H1 (cell line): ENCODE measurements around the gene PACSIN1. TPM values are rescaled to one million over a fixed set of nuclear protein-coding genes. Genes with fewer than 3 reads are reported as not detected.

Experiments used
- CTCF ChIA-PET: fragments of 300-600 bp; sonication (Branson Sonifier 250); formaldehyde crosslinking; loops from one replicate; lab custom pipeline; 2021; ENCODE audit not compliant: partially characterized antibody; lab: Charles Lee
- POLR2A ChIA-PET: fragments of 300-600 bp; sonication (Branson Sonifier 250); formaldehyde crosslinking; loops from one replicate; lab custom pipeline; 2021; ENCODE audit warnings: inconsistent platforms; ENCODE audit not compliant: partially characterized antibody; lab: Charles Lee
- DNase-seq, 2 experiments: peaks; one replicate each; pipeline versions ENCODE4 v3.0.0 to v3.0.0-alpha.2; 2010 to 2022; ENCODE audit warnings: low spot score in 2 of 2, low read depth in 1 of 2, mixed read lengths in 1 of 2
- FAIRE-seq: peaks from 2 replicates; lab custom pipeline; 2011; peaks lifted over from hg19 to GRCh38; lab: Jason Lieb, UNC
- H2AFZ ChIP-seq: 2 replicates; pipeline ENCODE4 v1.8.1; 2012; ENCODE audit warnings: low read length, inconsistent platforms
- H2AK5ac ChIP-seq: 2 replicates; pipeline ENCODE4 v1.6.1; 2013; ENCODE audit warnings: low read depth, low read length
- H2BK120ac ChIP-seq: replicated peaks from 2 replicates; pipeline ENCODE3; 2013; ENCODE audit warnings: low read depth, low read length, inconsistent platforms
- H2BK12ac ChIP-seq: 2 replicates; pipeline ENCODE4 v1.6.1; 2013; ENCODE audit warnings: low read depth, low read length
- H2BK15ac ChIP-seq: 2 replicates; pipeline ENCODE4 v1.6.1; 2013; ENCODE audit warnings: low read length
- H2BK20ac ChIP-seq: 2 replicates; pipeline ENCODE4 v1.6.1; 2013; ENCODE audit warnings: low read length
- H2BK5ac ChIP-seq: 2 replicates; pipeline ENCODE4 v1.6.1; 2013; ENCODE audit warnings: low read depth, low read length
- H3K14ac ChIP-seq: 2 replicates; pipeline ENCODE4 v1.6.1; 2013; ENCODE audit warnings: inconsistent platforms; ENCODE audit not compliant: insufficient read length
- H3K18ac ChIP-seq: 2 replicates; pipeline ENCODE4 v1.6.1; 2013; ENCODE audit warnings: low read length; ENCODE audit errors: extremely low read depth
- H3K23ac ChIP-seq: 2 replicates; pipeline ENCODE4 v1.6.1; 2013; ENCODE audit warnings: inconsistent platforms; ENCODE audit not compliant: insufficient read length
- H3K23me2 ChIP-seq: 2 replicates; pipeline ENCODE4 v1.6.1; 2013; ENCODE audit warnings: low read depth, low read length
- H3K27ac ChIP-seq: 2 replicates; pipeline ENCODE4 v1.6.1; 2011; ENCODE audit warnings: low read depth, low read length, inconsistent platforms
- H3K27me3 ChIP-seq, 4 experiments: replicated peaks in 1 of 4; 1 replicate in 1 of 4; 2 replicates in 3 of 4; pipeline versions ENCODE4 v1.6.1 to v1.8.1; 2011 to 2013; ENCODE audit warnings: low read length in 3 of 4, mild to moderate bottlenecking in 3 of 4, inconsistent platforms in 2 of 4, mixed read lengths in 2 of 4, moderate library complexity in 1 of 4; ENCODE audit not compliant: control insufficient read depth in 3 of 4, insufficient read depth in 3 of 4; ENCODE audit errors: extremely low read depth in 1 of 4
- H3K36me3 ChIP-seq, 4 experiments: 2 replicates each; pipeline versions ENCODE4 v1.6.1 to v1.8.1; 2011 to 2013; ENCODE audit warnings: mild to moderate bottlenecking in 4 of 4, low read length in 3 of 4, moderate library complexity in 2 of 4, control low read depth in 1 of 4, inconsistent platforms in 1 of 4; ENCODE audit not compliant: insufficient read depth in 4 of 4, control insufficient read depth in 2 of 4
- H3K4ac ChIP-seq: replicated peaks from 2 replicates; pipeline ENCODE3; 2013; ENCODE audit warnings: low read length, low read depth, mixed read lengths, inconsistent platforms; ENCODE audit not compliant: insufficient read length
- H3K4me1 ChIP-seq, 4 experiments: replicated peaks in 1 of 4; 1 replicate in 1 of 4; 2 replicates in 3 of 4; pipeline versions ENCODE4 v1.6.1 to v1.8.1; 2011 to 2013; ENCODE audit warnings: low read length in 3 of 4, inconsistent platforms in 2 of 4, mixed read lengths in 1 of 4; ENCODE audit not compliant: insufficient read depth in 4 of 4, control insufficient read depth in 3 of 4
- H3K4me2 ChIP-seq, 2 experiments: 2 replicates each; pipeline versions ENCODE4 v1.6.1 to v1.8.1; 2011 to 2013; ENCODE audit warnings: low read depth in 2 of 2, low read length in 2 of 2, control low read depth in 1 of 2, inconsistent platforms in 1 of 2, mild to moderate bottlenecking in 1 of 2; ENCODE audit not compliant: insufficient read depth in 1 of 2
- H3K4me3 ChIP-seq, 4 experiments: fragments of 200-600, 300-600 bp in 1 of 4; sonication (generic), shearing (Covaris generic), sonication (Bioruptor Twin) in 1 of 4; 2 replicates each; pipeline versions ENCODE4 v1.5.1 to v1.8.1; 2011 to 2016; ENCODE audit warnings: low read length in 4 of 4, low read depth in 3 of 4, control low read depth in 2 of 4, inconsistent platforms in 2 of 4, mild to moderate bottlenecking in 2 of 4, mixed read lengths in 1 of 4, moderate library complexity in 1 of 4; ENCODE audit not compliant: insufficient read depth in 2 of 4; ENCODE audit errors: extremely low read depth in 1 of 4
- H3K56ac ChIP-seq: replicated peaks from 2 replicates; pipeline ENCODE3; 2013; ENCODE audit warnings: low read depth, mild to moderate bottlenecking, mixed read lengths, low read length, inconsistent platforms; ENCODE audit not compliant: insufficient read length
- H3K79me1 ChIP-seq: 2 replicates; pipeline ENCODE4 v1.6.1; 2013; ENCODE audit warnings: low read depth, low read length, control low read depth
- H3K79me2 ChIP-seq, 2 experiments: 2 replicates each; pipeline versions ENCODE4 v1.6.1 to v1.8.1; 2012 to 2013; ENCODE audit warnings: low read length in 2 of 2, mild to moderate bottlenecking in 2 of 2, inconsistent platforms in 1 of 2; ENCODE audit not compliant: insufficient read depth in 2 of 2, control insufficient read depth in 1 of 2
- H3K9ac ChIP-seq, 4 experiments: replicated peaks in 1 of 4; 1 replicate in 1 of 4; 2 replicates in 3 of 4; pipeline versions ENCODE4 v1.6.1 to v1.8.1; 2011 to 2013; ENCODE audit warnings: low read depth in 3 of 4, low read length in 3 of 4, control low read depth in 2 of 4, mild to moderate bottlenecking in 2 of 4, moderate library complexity in 2 of 4, inconsistent platforms in 1 of 4; ENCODE audit errors: extremely low read depth in 1 of 4
- H3K9me3 ChIP-seq, 2 experiments: 2 replicates each; pipeline versions ENCODE4 v1.6.1 to v1.8.1; 2012 to 2013; ENCODE audit warnings: mild to moderate bottlenecking in 2 of 2, moderate library complexity in 2 of 2, control low read depth in 1 of 2, inconsistent platforms in 1 of 2, low read depth in 1 of 2, low read length in 1 of 2, mixed read lengths in 1 of 2; ENCODE audit not compliant: insufficient read depth in 2 of 2
- H4K20me1 ChIP-seq, 2 experiments: replicated peaks in 1 of 2; 2 replicates each; pipeline versions ENCODE3 to v1.8.1; 2011 to 2013; ENCODE audit warnings: inconsistent platforms in 2 of 2, low read length in 2 of 2, mild to moderate bottlenecking in 1 of 2; ENCODE audit not compliant: insufficient read depth in 2 of 2, control insufficient read depth in 1 of 2
- H4K5ac ChIP-seq: 2 replicates; pipeline ENCODE4 v1.6.1; 2013; ENCODE audit warnings: low read length, low read depth, mixed read lengths, inconsistent platforms; ENCODE audit not compliant: insufficient read length
- H4K8ac ChIP-seq: 2 replicates; pipeline ENCODE4 v1.8.0; 2013; ENCODE audit warnings: mild to moderate bottlenecking, moderate library complexity, low read length, inconsistent platforms; ENCODE audit not compliant: insufficient read depth; ENCODE audit errors: extremely low read depth
- H4K91ac ChIP-seq: replicated peaks from 2 replicates; pipeline ENCODE3; 2013; ENCODE audit warnings: low read length, mixed read lengths, inconsistent platforms; ENCODE audit not compliant: insufficient read length
- ASH2L ChIP-seq: fragments of 200-600, 300-600 bp; sonication (generic); IDR thresholded peaks from one replicate; pipeline ENCODE4 v1.7.1; 2017; ENCODE audit warnings: low read length
- CBX5 ChIP-seq: fragments of 300-800, 300-1000 bp; sonication (generic); IDR thresholded peaks from 2 replicates; pipeline ENCODE4 v1.7.1; 2016; ENCODE audit warnings: antibody characterized with exemption, low read length, low read depth
- CBX8 ChIP-seq: fragments of 300-800, 300-1000 bp; sonication (generic); IDR thresholded peaks from 2 replicates; pipeline ENCODE4 v1.7.1; 2016; ENCODE audit warnings: low read depth, low read length, borderline replicate concordance
- JUN ChIP-seq: IDR thresholded peaks from 2 replicates; pipeline ENCODE4 v1.6.1; 2011; ENCODE audit warnings: low read depth, mild to moderate bottlenecking, improper control_type of control experiment, low read length
- JUND ChIP-seq: IDR thresholded peaks from 2 replicates; pipeline ENCODE4 v1.6.1; 2011; ENCODE audit warnings: mild to moderate bottlenecking, improper control_type of control experiment, low read length
- KDM5A ChIP-seq: fragments of 200-600 bp; IDR thresholded peaks from 2 replicates; pipeline ENCODE4 v1.7.1; 2012; ENCODE audit warnings: mild to moderate bottlenecking, low read length, inconsistent platforms, mixed read lengths
- TAF7 ChIP-seq: optimal IDR thresholded peaks from 2 replicates; pipeline ENCODE3; 2011; ENCODE audit warnings: low read depth, mild to moderate bottlenecking, inconsistent platforms, low read length, moderate library complexity, borderline replicate concordance
- YY1 ChIP-seq: IDR thresholded peaks from 2 replicates; pipeline ENCODE4 v1.6.1; 2011; ENCODE audit warnings: low read depth, mild to moderate bottlenecking, low read length
- WGBS, 2 experiments: shearing (Covaris generic) in 1 of 2; methylation state at CpG; one replicate each; pipeline versions ENCODE4 v1.1.6 to v1.1.7; 2013 to 2015; ENCODE audit warnings: low lambda C conversion rate in 2 of 2, mixed read lengths in 2 of 2, inconsistent platforms in 1 of 2, low coverage in 1 of 2, missing lambda C conversion rate in 1 of 2; ENCODE audit not compliant: insufficient replicate concordance in 2 of 2, insufficient coverage in 1 of 2, insufficient read length in 1 of 2; ENCODE audit errors: extremely low coverage in 1 of 2, missing lambda C conversion rate in 1 of 2; 5-methylcytosine and 5-hydroxymethylcytosine counted together
- polyA plus RNA-seq, 7 experiments: library from polyadenylated mRNA; depleted of rRNA in 3 of 7; stranded (reverse) in 5 of 7; unstranded in 2 of 7; fragments of >200 nt in 5 of 7; fragments of 200-250 nt in 2 of 7; gene quantifications; 1 replicate in 5 of 7; 2 replicates in 1 of 7; 4 replicates in 1 of 7; pipeline versions ENCODE4 v1.2.1 to v1.2.3, GENCODE V29; 2011 to 2013; ENCODE audit warnings: missing spikeins in 2 of 7, mixed read lengths in 2 of 7
- total RNA-seq: library from RNA; stranded (reverse); fragmentation: NEBNext Ultra II Directional; extraction: Animal tissue kit (Norgen Biotek cat#: 25700); gene quantifications from 2 replicates; pipeline ENCODE4 v1.2.1, GENCODE V29; 2021

PACSIN1 gene
- total and polyA plus RNA-seq, 2 of the 8 experiments (the other 6 are each of a cell fraction or from before 2014, with no cell fraction given) = 5.9 to 11.1 TPM

- Histone ChIP-seq H3K27ac (no peak overlapping the region), H3K56ac (no peak overlapping the region), H4K20me1 (peaks cover 0 to 1% of the 10 kb centered on the region in 2 experiments), H2BK120ac (no peak overlapping the region), H3K23ac (no peak overlapping the region), H2BK15ac (no peak overlapping the region), H3K36me3 (no peaks in the 10 kb centered on the region), H2BK12ac (no peak overlapping the region), H3K14ac (no peak overlapping the region), H3K4me2 (no peak overlapping the region), H2AK5ac (no peak overlapping the region), H3K27me3 (no peaks in the 10 kb centered on the region), H2AFZ (no peak overlapping the region), H4K8ac (no peak overlapping the region; the same call in 1 of the 2 replicates), H3K18ac (no peak overlapping the region), H3K4me1 (peaks cover 0 to 4% (median 0%) of the 10 kb centered on the region in 4 experiments; a peak in 1 of 7 replicates), H3K4ac (no peak overlapping the region), H4K91ac (no peak overlapping the region), H3K4me3 (no peak overlapping the region), H3K9ac (no peak overlapping the region), H2BK5ac (peak overlapping the region; percentile 21; the same call in 1 of the 2 replicates), H3K23me2 (no peaks in the 10 kb centered on the region), H3K79me2 (no peaks in the 10 kb centered on the region), H2BK20ac (no peak overlapping the region), H3K79me1 (no peaks in the 10 kb centered on the region), H3K9me3 (no peaks in the 10 kb centered on the region), H4K5ac (no peak overlapping the region)
- DNase-seq = no peak
- ChIA-PET POLR2A (interaction anchor here (1.2 kb wide), 1 partner anchor 20 kb away, joined by 4 read pairs; no protein-coding TSS in a partner anchor), CTCF (no interaction called here)
- WGBS, 2 experiments = 89% methylated on average over 8 of the region's 8 CpGs; no CpG with 5 or more reads in 1 of the 2 experiments
- FAIRE-seq = no peak
- TF ChIP-seq ASH2L (no peak), JUN (no peak), CBX8 (no peak), CBX5 (no peak), KDM5A (no peak), JUND (no peak), TAF7 (no peak), YY1 (no peak)
Observed at GRCh38 chr6:34551720-34552119, 85.8 kb downstream of the PACSIN1 start.
